ENCODE data around the gene NAV1.

The NAV1 gene

DNA sequence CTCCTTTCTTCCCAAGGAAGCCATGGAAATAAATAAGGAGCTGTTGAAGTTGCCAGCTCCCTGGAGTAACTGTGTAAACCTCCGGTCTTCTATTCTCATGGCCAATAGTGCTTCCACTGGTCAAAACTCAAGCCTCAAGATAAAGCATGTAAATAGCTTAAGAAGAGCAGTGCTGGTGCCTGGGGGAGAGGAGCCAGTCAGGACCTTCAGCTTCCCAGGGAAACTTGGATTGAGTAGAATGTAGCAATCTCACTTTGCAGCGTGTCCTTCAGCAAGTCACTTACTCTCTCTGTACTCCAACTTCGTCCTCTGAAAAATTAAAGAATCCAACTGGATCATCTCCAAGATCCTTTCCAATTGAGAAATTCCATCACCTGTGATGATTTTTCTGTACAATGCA lies 44.7 kb downstream of the NAV1 start:
- no peaks in the 10 kb centered on the region for H3K79me2 ChIP-seq (ENCODE audit: low read length)
- H3K9me3 ChIP-seq (replicated peaks; ENCODE audit: insufficient read depth, low read length), result no peaks in the 10 kb centered on the region
- H3K4me2 ChIP-seq (ENCODE audit: low read depth, low read length), result no peak overlapping the region
- no peaks in the 10 kb centered on the region for H3K27me3 ChIP-seq (replicated peaks; ENCODE audit: insufficient read depth, low read length)
- H3K36me3 ChIP-seq (replicated peaks; ENCODE audit: insufficient read depth, low read length), result no peaks in the 10 kb centered on the region
- H3F3A ChIP-seq (ENCODE audit: insufficient read depth, low read length), result no peaks in the 10 kb centered on the region
- H3K9ac ChIP-seq (ENCODE audit: low read length), result no peak overlapping the region
- H3K27ac ChIP-seq (ENCODE audit: low read length), result no peak overlapping the region
- H3K4me3 ChIP-seq (ENCODE audit: low read length), result no peak overlapping the region
- H3K9me2 ChIP-seq (replicated peaks; ENCODE audit: insufficient read depth, low read length), result no peaks in the 10 kb centered on the region
- H3K4me1 ChIP-seq (ENCODE audit: low read length), result no peaks in the 10 kb centered on the region
- H2AFZ ChIP-seq (ENCODE audit: low read length), result no peak overlapping the region
- no peaks in the 10 kb centered on the region for H4K20me1 ChIP-seq (ENCODE audit: insufficient read depth, low read length)
- no peak for TF ChIP-seq EZH2 (optimal IDR thresholded peaks at IDR 0.05; ENCODE audit: low read depth, low read length)
- no peak for TF ChIP-seq EZH2phosphoT487 (IDR thresholded peaks at IDR 0.05; ENCODE audit: low read length)
- no peak for TF ChIP-seq CTCF (IDR thresholded peaks at IDR 0.05; ENCODE audit: low read length)
- no peak for DNase-seq

DNA sequence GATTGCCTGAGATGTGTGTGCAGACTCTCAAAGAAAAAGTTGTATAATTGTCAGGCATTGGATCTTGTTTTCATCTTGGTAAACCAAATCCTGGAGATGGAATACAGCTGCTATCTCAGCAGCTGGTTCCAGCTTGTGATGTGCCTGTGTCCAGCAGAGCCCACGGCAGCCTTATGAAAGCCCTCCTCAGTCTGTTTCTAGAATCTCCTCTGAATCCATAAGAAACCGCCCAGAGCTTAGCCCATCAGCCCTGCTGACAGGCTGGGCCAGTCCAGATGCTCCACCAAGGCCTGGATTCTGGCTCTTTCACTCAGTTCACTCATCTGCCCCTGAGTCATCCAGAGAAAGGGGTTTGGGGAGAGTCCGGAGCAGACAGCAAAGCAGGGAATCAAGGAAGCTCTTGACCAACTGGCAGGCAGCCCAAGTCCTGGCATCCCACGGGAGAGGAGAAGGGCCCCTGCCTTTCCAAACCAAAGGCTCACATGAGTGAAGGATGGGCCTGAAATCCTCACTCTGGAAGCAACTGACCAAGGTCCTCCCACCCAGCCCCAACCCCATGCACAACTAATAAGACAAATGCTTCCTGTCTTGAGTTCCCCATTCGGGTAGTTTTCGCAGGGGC lies 45.7 kb downstream of the NAV1 start:
- Histone ChIP-seq H3K36me3 (replicated peaks; ENCODE audit: insufficient read depth, low read length) (no peaks in the 10 kb centered on the region), H3K4me1 (ENCODE audit: low read length) (no peaks in the 10 kb centered on the region), H2AFZ (ENCODE audit: low read length) (no peak overlapping the region), H3K27me3 (replicated peaks; ENCODE audit: insufficient read depth, low read length) (no peaks in the 10 kb centered on the region), H3K4me2 (ENCODE audit: low read depth, low read length) (no peak overlapping the region), H3K9me2 (replicated peaks; ENCODE audit: insufficient read depth, low read length) (no peaks in the 10 kb centered on the region), H4K20me1 (ENCODE audit: insufficient read depth, low read length) (no peaks in the 10 kb centered on the region), H3F3A (ENCODE audit: insufficient read depth, low read length) (no peaks in the 10 kb centered on the region), H3K9me3 (replicated peaks; ENCODE audit: insufficient read depth, low read length) (no peaks in the 10 kb centered on the region), H3K4me3 (ENCODE audit: low read length) (no peak overlapping the region), H3K79me2 (ENCODE audit: low read length) (no peaks in the 10 kb centered on the region), H3K27ac (ENCODE audit: low read length) (no peak overlapping the region), H3K9ac (ENCODE audit: low read length) (no peak overlapping the region)
- no peak for DNase-seq
- TF ChIP-seq EZH2 (optimal IDR thresholded peaks at IDR 0.05; ENCODE audit: low read depth, low read length) (no peak), EZH2phosphoT487 (IDR thresholded peaks at IDR 0.05; ENCODE audit: low read length) (no peak), CTCF (IDR thresholded peaks at IDR 0.05; ENCODE audit: low read length) (no peak)

DNA sequence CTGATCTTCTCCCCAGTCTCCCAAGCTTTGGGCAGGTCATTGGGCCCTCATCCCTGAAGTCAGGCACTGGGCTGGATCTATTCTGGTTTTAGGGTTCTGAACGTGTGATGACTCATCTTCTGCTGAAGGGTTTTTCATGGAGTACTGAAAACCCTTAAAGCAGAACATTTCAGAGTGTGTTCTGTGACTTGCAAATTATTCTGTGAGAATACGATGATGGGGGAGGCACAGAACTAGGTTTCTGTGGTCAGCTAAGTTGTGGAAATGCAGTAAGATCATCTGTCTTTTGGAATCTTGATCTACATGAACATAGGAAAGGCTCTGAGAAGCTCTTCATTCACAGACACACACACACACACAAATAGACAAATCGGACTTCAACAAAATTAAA lies 46.2 kb downstream of the NAV1 start:
- H3K27me3 ChIP-seq (replicated peaks; ENCODE audit: insufficient read depth, low read length), result no peaks in the 10 kb centered on the region
- no peaks in the 10 kb centered on the region for H3K36me3 ChIP-seq (replicated peaks; ENCODE audit: insufficient read depth, low read length)
- H3K27ac ChIP-seq (ENCODE audit: low read length), result no peak overlapping the region
- no peaks in the 10 kb centered on the region for H3K9me3 ChIP-seq (replicated peaks; ENCODE audit: insufficient read depth, low read length)
- H4K20me1 ChIP-seq (ENCODE audit: insufficient read depth, low read length), result no peaks in the 10 kb centered on the region
- H3K4me1 ChIP-seq (ENCODE audit: low read length), result no peaks in the 10 kb centered on the region
- no peak for DNase-seq
- no peak overlapping the region for H3K9ac ChIP-seq (ENCODE audit: low read length)
- H2AFZ ChIP-seq (ENCODE audit: low read length), result no peak overlapping the region
- no peaks in the 10 kb centered on the region for H3K79me2 ChIP-seq (ENCODE audit: low read length)
- no peak overlapping the region for H3K4me2 ChIP-seq (ENCODE audit: low read depth, low read length)
- no peaks in the 10 kb centered on the region for H3F3A ChIP-seq (ENCODE audit: insufficient read depth, low read length)
- TF ChIP-seq EZH2phosphoT487 (IDR thresholded peaks at IDR 0.05; ENCODE audit: low read length), result no peak
- no peak overlapping the region for H3K4me3 ChIP-seq (ENCODE audit: low read length)
- no peaks in the 10 kb centered on the region for H3K9me2 ChIP-seq (replicated peaks; ENCODE audit: insufficient read depth, low read length)

DNA sequence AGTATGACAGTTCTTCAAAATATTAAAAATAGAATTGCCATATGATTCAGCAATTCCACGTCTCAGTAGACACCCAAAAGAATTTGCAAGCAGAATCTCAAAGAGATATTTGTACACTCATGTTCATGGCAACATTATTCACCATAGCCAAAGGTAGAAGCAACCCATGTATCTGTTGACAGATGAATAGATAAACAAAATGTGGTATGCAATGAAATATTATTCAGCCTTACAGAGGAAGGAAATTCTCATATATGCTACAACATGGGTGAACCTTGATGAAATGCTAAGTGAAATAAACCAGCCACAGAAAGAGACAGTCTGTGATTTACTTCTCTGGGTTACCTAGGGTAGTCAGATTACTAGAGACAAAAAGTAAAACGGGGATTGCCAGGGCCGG lies 47.0 kb downstream of the NAV1 start:
- TF ChIP-seq EZH2phosphoT487 (IDR thresholded peaks at IDR 0.05; ENCODE audit: low read length) (no peak), CTCF (IDR thresholded peaks at IDR 0.05; ENCODE audit: low read length) (no peak), EZH2 (optimal IDR thresholded peaks at IDR 0.05; ENCODE audit: low read depth, low read length) (no peak)
- Histone ChIP-seq H3F3A (ENCODE audit: insufficient read depth, low read length) (no peaks in the 10 kb centered on the region), H3K4me1 (ENCODE audit: low read length) (no peaks in the 10 kb centered on the region), H3K9me2 (replicated peaks; ENCODE audit: insufficient read depth, low read length) (no peaks in the 10 kb centered on the region), H3K27ac (ENCODE audit: low read length) (no peak overlapping the region), H3K9ac (ENCODE audit: low read length) (no peak overlapping the region), H4K20me1 (ENCODE audit: insufficient read depth, low read length) (no peaks in the 10 kb centered on the region), H3K27me3 (replicated peaks; ENCODE audit: insufficient read depth, low read length) (0 out of 2 replicates have a peak, but pooled peaks cover under 1% of the 10 kb centered on the region), H3K9me3 (replicated peaks; ENCODE audit: insufficient read depth, low read length) (no peaks in the 10 kb centered on the region), H2AFZ (ENCODE audit: low read length) (no peak overlapping the region), H3K4me3 (ENCODE audit: low read length) (no peak overlapping the region), H3K79me2 (ENCODE audit: low read length) (no peaks in the 10 kb centered on the region), H3K4me2 (ENCODE audit: low read depth, low read length) (no peak overlapping the region), H3K36me3 (replicated peaks; ENCODE audit: insufficient read depth, low read length) (no peaks in the 10 kb centered on the region)
- DNase-seq, result no peak
